K562 (cell line): ENCODE data around the gene GSTT2B. TPM values are rescaled to one million over a fixed set of nuclear protein-coding genes. Genes with fewer than 3 reads are reported as not detected.

Experiments used
- COPS2 ChIP-seq: fragments of 450-650 bp; conservative IDR thresholded peaks from 2 replicates; pipeline ENCODE4 v1.6.1; 2016; ENCODE audit warnings: mild to moderate bottlenecking, moderate library complexity
- HSF4 ChIP-seq: fragments of 250-450 bp; sonication (Bioruptor Pico); IDR thresholded peaks from 2 replicates; pipeline ENCODE4 v2.1.2; 2022; ENCODE audit warnings: mild to moderate bottlenecking, moderate library complexity, borderline replicate concordance
- PTRF ChIP-seq: fragments of 450-650 bp; IDR thresholded peaks from 2 replicates; pipeline ENCODE4 v1.6.1; 2016; ENCODE audit warnings: mild to moderate bottlenecking, missing genetic modification characterization, missing compliant biosample characterization
- SRSF7 ChIP-seq: fragments of 200-400 bp; formaldehyde crosslinking; optimal IDR thresholded peaks from 2 replicates; pipeline ENCODE3; 2017; ENCODE audit warnings: mild to moderate bottlenecking, low read depth, low read length
- ZNF174 ChIP-seq: fragments of 250-450 bp; sonication (Bioruptor Pico); IDR thresholded peaks from 2 replicates; pipeline ENCODE4 v1.4.0; 2020; ENCODE audit warnings: mild to moderate bottlenecking
- ZNF384 ChIP-seq: IDR thresholded peaks from 2 replicates; pipeline ENCODE4 v1.6.1; 2012; ENCODE audit warnings: low read depth, low read length, improper control_type of control experiment
- ZNF699 ChIP-seq: fragments of 250-450 bp; sonication (Bioruptor Pico); IDR thresholded peaks from 2 replicates; pipeline ENCODE4 v1.8.0; 2021; ENCODE audit warnings: mild to moderate bottlenecking, moderate library complexity; ENCODE audit not compliant: insufficient replicate concordance
- polyA plus RNA-seq, 8 experiments: library from polyadenylated mRNA; depleted of rRNA in 4 of 8; stranded (reverse) in 5 of 8; unstranded in 3 of 8; fragments of >200 nt; fragmentation: Nextera tagmentation in 2 of 8; fragmentation: Illumina TruSeq in 1 of 8; extraction: Ambion mirVana in 2 of 8; extraction: Trizol in 1 of 8; gene quantifications; 2 replicates each; pipeline versions ENCODE4 v1.2.1 to v1.2.3, GENCODE V29; 2011 to 2014; ENCODE audit warnings: inconsistent platforms in 1 of 8, missing spikeins in 1 of 8
- total RNA-seq, 7 experiments: library from RNA; depleted of rRNA in 6 of 7; stranded (reverse); fragments of >200 nt in 6 of 7; fragmentation: Illumina TruSeq in 2 of 7; extraction: Trizol in 2 of 7; gene quantifications; 2 replicates each; pipeline versions ENCODE4 v1.2.1 to v1.2.3, GENCODE V29; 2011 to 2021; ENCODE audit warnings: low replicate concordance in 1 of 7
- TF ChIP-seq, protein P1 (sequence below): fragments of 450-650 bp; IDR thresholded peaks from 2 replicates; pipeline ENCODE4 v1.6.1; 2017; ENCODE audit warnings: antibody characterized with exemption, mild to moderate bottlenecking
- TF ChIP-seq, protein P2 (sequence below): fragments of 250-450 bp; sonication (Bioruptor Pico); IDR thresholded peaks from 2 replicates; pipeline ENCODE4 v1.8.0; 2022; ENCODE audit warnings: inconsistent platforms
- TF ChIP-seq, protein P3 (sequence below): fragments of 250-450 bp; sonication (Bioruptor Pico); IDR thresholded peaks from 2 replicates; pipeline ENCODE4 v1.8.0; 2022; ENCODE audit warnings: moderate library complexity, mild to moderate bottlenecking, inconsistent platforms
- TF ChIP-seq, protein P4 (sequence below): sonication (generic); formaldehyde crosslinking; IDR thresholded peaks from 2 replicates; pipeline ENCODE4 v1.8.1; 2022; ENCODE audit warnings: missing genetic modification reagents
- TF ChIP-seq, protein P5 (sequence below): fragments of 250-450 bp; sonication (Bioruptor Pico); IDR thresholded peaks from 2 replicates; pipeline ENCODE4 v1.8.0; 2022; ENCODE audit warnings: inconsistent platforms, mild to moderate bottlenecking, moderate library complexity, borderline replicate concordance
- TF ChIP-seq, protein P6 (sequence below): fragments of 250-450 bp; sonication (Bioruptor Pico); IDR thresholded peaks from 2 replicates; pipeline ENCODE4 v1.5.0; 2021; ENCODE audit warnings: mild to moderate bottlenecking, moderate library complexity

Gene GSTT2B
- total and polyA plus RNA-seq, 9 of the 15 experiments (the other 6 are each of a cell fraction or from before 2014, with no cell fraction given), result not detected

DNA sequence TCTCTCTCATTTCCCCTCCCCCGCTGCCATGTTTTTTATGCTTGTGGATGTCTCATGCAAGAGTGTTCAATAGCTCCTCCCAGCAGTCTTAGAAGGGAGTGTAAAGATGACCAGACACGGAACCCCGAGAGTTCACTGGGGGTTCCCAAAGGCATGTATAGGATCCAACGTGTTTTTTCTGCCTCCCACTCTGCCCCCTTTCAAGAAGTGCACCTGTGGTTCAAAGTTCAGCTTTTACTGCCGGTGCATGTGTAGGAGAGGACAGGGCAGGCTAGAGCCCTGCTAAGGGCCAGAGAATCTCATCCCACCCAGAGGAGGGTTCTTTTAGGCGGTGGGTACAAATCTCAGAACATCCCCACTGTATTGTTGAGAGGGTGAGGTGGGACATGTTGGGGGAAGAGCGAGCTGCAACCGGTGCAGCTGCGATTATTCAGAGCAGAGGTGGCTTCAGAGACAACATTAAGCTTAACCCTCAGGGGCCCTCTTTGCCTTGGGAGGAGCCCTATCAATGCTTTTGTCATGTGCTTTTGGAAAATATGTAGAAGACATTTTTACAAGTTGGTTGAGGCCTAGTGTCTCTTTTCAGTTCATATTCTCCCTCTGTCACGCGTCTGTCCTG lies 52.3 kb downstream of the GSTT2B start (continued):
- TF ChIP-seq, protein P1, sequence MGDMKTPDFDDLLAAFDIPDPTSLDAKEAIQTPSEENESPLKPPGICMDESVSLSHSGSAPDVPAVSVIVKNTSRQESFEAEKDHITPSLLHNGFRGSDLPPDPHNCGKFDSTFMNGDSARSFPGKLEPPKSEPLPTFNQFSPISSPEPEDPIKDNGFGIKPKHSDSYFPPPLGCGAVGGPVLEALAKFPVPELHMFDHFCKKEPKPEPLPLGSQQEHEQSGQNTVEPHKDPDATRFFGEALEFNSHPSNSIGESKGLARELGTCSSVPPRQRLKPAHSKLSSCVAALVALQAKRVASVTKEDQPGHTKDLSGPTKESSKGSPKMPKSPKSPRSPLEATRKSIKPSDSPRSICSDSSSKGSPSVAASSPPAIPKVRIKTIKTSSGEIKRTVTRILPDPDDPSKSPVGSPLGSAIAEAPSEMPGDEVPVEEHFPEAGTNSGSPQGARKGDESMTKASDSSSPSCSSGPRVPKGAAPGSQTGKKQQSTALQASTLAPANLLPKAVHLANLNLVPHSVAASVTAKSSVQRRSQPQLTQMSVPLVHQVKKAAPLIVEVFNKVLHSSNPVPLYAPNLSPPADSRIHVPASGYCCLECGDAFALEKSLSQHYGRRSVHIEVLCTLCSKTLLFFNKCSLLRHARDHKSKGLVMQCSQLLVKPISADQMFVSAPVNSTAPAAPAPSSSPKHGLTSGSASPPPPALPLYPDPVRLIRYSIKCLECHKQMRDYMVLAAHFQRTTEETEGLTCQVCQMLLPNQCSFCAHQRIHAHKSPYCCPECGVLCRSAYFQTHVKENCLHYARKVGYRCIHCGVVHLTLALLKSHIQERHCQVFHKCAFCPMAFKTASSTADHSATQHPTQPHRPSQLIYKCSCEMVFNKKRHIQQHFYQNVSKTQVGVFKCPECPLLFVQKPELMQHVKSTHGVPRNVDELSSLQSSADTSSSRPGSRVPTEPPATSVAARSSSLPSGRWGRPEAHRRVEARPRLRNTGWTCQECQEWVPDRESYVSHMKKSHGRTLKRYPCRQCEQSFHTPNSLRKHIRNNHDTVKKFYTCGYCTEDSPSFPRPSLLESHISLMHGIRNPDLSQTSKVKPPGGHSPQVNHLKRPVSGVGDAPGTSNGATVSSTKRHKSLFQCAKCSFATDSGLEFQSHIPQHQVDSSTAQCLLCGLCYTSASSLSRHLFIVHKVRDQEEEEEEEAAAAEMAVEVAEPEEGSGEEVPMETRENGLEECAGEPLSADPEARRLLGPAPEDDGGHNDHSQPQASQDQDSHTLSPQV, result no peak
- TF ChIP-seq, protein P2, sequence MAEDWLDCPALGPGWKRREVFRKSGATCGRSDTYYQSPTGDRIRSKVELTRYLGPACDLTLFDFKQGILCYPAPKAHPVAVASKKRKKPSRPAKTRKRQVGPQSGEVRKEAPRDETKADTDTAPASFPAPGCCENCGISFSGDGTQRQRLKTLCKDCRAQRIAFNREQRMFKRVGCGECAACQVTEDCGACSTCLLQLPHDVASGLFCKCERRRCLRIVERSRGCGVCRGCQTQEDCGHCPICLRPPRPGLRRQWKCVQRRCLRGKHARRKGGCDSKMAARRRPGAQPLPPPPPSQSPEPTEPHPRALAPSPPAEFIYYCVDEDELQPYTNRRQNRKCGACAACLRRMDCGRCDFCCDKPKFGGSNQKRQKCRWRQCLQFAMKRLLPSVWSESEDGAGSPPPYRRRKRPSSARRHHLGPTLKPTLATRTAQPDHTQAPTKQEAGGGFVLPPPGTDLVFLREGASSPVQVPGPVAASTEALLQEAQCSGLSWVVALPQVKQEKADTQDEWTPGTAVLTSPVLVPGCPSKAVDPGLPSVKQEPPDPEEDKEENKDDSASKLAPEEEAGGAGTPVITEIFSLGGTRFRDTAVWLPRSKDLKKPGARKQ (CRISPR knock-in tag), result no peak
- TF ChIP-seq, protein P3, sequence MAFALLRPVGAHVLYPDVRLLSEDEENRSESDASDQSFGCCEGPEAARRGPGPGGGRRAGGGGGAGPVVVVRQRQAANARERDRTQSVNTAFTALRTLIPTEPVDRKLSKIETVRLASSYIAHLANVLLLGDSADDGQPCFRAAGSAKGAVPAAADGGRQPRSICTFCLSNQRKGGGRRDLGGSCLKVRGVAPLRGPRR (CRISPR knock-in tag), result no peak
- TF ChIP-seq ZNF174 (CRISPR knock-in tag) (no peak), HSF4 (CRISPR knock-in tag) (no peak), COPS2 (no peak), ZNF699 (no peak), SRSF7 (no peak), ZNF384 (no peak), PTRF (tag) (no peak)
- TF ChIP-seq, protein P4, sequence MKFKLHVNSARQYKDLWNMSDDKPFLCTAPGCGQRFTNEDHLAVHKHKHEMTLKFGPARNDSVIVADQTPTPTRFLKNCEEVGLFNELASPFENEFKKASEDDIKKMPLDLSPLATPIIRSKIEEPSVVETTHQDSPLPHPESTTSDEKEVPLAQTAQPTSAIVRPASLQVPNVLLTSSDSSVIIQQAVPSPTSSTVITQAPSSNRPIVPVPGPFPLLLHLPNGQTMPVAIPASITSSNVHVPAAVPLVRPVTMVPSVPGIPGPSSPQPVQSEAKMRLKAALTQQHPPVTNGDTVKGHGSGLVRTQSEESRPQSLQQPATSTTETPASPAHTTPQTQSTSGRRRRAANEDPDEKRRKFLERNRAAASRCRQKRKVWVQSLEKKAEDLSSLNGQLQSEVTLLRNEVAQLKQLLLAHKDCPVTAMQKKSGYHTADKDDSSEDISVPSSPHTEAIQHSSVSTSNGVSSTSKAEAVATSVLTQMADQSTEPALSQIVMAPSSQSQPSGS (CRISPR knock-in tag), result no peak
- TF ChIP-seq, protein P5, sequence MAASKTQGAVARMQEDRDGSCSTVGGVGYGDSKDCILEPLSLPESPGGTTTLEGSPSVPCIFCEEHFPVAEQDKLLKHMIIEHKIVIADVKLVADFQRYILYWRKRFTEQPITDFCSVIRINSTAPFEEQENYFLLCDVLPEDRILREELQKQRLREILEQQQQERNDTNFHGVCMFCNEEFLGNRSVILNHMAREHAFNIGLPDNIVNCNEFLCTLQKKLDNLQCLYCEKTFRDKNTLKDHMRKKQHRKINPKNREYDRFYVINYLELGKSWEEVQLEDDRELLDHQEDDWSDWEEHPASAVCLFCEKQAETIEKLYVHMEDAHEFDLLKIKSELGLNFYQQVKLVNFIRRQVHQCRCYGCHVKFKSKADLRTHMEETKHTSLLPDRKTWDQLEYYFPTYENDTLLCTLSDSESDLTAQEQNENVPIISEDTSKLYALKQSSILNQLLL, result no peak
- TF ChIP-seq, protein P6, sequence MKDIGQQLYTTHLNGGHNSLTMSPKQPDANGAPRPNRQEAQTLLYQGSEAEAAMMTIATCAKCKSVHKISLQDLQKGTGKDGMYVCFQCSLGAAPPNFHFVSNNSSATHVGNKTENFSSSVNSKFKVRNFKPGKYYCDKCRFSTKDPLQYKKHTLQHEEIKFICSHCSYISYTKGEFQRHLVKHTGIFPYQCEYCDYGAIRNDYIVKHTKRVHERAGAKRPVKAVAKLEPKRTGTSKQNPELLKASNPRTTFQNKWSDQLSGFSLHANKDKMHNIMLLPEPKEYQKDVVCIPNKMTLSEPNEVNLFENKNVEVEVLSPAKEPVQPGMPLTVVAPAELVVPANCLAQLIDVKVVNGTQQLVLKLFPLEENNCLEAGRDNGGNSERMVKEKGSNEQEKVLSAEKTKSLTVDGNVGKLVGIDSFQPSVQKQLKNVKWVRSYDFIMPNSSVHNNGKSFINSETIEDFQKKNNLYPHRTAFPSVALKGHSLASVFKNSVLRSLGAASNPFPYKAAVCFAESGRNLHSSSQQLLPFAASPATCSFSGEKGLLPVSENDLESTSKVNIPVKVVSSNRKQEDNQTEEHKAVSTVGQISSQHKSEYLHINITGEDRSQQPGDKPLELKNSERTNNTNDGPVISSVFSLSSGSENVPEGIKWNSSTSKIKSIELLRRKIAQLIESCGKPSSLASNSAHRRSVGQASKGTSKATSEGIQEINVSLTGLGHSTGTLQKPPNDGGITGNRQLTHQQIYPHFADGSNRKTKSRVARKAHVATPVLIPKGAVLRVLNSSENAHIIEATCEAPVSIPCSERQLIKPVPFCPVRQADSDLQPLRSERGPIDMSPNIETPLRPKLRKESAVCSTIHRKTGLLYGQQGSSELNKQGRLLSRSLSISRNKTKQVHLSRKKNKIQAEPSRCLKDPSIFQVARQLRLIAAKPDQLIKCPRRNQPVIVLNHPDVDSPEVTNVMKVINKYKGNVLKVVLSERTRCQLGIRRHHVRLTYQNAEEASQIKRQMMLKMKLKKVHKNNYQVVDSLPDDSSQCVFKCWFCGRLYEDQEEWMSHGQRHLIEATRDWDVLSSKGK, result no peak
